ENCODE measurements around the gene JMJD6. TPM values are rescaled to one million over a fixed set of nuclear protein-coding genes. Genes with fewer than 3 reads are reported as not detected.

JMJD6 gene
- polyA plus RNA-seq, 1 donor (not counting 4 experiments of a cell fraction or from before 2014, with no cell fraction given), result 12.0 TPM

DNA sequence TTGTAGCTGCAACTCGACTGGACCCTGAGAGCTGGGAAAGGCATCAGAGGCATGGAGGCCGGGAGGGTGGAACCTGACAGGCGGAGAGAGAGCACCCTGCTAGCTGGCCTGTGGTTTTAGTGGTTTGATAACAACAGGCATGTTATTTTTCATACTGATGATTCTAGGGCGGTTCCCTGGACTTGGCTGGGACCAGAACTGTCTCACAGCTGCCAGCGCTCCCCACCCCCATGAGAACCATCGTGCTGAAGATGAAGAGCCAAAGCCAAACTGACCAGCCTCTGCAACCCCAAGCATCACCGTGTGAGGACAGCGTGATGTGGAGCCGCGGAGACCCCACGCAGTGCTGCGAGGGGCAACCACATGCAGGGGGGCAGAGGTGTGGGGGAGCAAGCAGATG lies 44.1 kb downstream of the JMJD6 start:
- dilution Hi-C loops (cut with MboI; ENCODE audit: extremely low pct_ligation_motif_present, low sequenced_read_pairs), result no loop called here
- no peaks in the 10 kb centered on the region for H4K20me1 ChIP-seq (ENCODE audit: control insufficient read depth, extremely low read depth, insufficient read depth, low read length)

DNA sequence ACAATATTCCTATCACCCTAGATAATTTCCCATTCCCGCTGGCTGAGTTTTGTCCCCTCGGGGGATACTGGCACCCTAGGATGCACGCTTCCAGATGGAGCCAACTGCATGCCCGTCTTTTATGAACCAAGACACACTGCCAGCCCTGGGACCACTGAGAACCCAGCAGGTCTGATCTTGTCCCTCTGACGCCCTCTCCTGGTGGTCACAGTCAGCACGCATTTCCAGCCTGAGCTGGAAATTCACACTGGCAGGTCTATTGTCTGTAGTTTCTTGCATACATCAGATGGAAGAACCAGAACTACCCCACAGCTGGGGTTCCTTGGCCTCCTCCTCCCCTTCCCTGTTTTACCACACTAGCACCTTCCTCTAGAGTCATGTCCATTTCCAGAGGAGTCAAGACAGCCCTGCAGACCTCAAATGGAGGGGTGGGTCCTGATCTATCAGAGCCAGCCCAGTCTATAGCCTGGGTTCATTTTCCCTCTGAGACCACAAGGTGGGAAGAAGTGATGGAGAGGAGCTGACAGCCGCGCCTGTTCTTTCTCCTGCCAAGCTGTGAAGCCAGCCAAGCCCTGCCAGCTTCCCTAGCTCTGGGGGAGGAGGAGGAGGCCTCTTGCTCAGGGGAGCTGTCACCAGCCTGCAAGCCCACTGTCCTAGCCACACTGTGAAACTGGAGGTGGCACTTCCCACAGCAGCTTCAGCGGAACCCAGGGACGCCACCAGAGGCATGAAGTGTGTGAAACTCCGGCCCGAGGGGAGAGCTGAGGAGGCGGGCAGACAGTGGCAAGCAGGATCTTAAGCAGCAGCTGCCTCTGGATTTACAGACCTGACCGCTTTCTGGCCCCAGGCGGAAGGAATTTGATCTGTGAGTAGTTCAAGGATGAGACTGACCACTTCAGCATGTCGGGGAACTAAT lies 44.9 kb downstream of the JMJD6 start:
- no peaks in the 10 kb centered on the region for H4K20me1 ChIP-seq (ENCODE audit: control insufficient read depth, extremely low read depth, insufficient read depth, low read length)
- no peak for DNase-seq (ENCODE audit: low read depth, low spot score)
- H3K9me3 ChIP-seq (ENCODE audit: control insufficient read depth, low read depth, low read length), result no peaks in the 10 kb centered on the region
- dilution Hi-C loops (cut with MboI; ENCODE audit: extremely low pct_ligation_motif_present, low sequenced_read_pairs), result no loop called here
- H2AFZ ChIP-seq (ENCODE audit: control insufficient read depth, low read length), result no peak overlapping the region
- H3K4me3 ChIP-seq (ENCODE audit: control insufficient read depth in 2 of 3, extremely low read depth in 1 of 3, insufficient read depth in 2 of 3, low read depth in 1 of 3, low read length in 3 of 3), result no peak overlapping the region
- no peak overlapping the region for H3K9ac ChIP-seq (ENCODE audit: control insufficient read depth, extremely low read depth, insufficient read depth, low read length)
- H3K27me3 ChIP-seq (ENCODE audit: control insufficient read depth, extremely low read depth, insufficient read depth, low read length), result no peaks in the 10 kb centered on the region
- no peak overlapping the region for H3K4me2 ChIP-seq (ENCODE audit: control insufficient read depth, extremely low read depth, insufficient read depth, low read depth, low read length)
- H3K27ac ChIP-seq (ENCODE audit: control insufficient read depth, insufficient read depth, low read length), result no peak overlapping the region
- H3K79me2 ChIP-seq (ENCODE audit: control insufficient read depth, insufficient read depth, low read length), result no peaks in the 10 kb centered on the region
- H3K36me3 ChIP-seq (ENCODE audit: control insufficient read depth in 2 of 2, extremely low read depth in 1 of 2, insufficient read depth in 2 of 2, low read length in 2 of 2), result peaks cover 0 to 18% of the 10 kb centered on the region in 2 experiments
- no peaks in the 10 kb centered on the region for H3K9me1 ChIP-seq (ENCODE audit: control insufficient read depth, extremely low read depth, insufficient read depth, low read length)
- peak; percentile 71 for FAIRE-seq
- TF ChIP-seq EZH2 (IDR thresholded peaks at IDR 0.05; ENCODE audit: low read length), result no peak
- TF ChIP-seq, protein P1, sequence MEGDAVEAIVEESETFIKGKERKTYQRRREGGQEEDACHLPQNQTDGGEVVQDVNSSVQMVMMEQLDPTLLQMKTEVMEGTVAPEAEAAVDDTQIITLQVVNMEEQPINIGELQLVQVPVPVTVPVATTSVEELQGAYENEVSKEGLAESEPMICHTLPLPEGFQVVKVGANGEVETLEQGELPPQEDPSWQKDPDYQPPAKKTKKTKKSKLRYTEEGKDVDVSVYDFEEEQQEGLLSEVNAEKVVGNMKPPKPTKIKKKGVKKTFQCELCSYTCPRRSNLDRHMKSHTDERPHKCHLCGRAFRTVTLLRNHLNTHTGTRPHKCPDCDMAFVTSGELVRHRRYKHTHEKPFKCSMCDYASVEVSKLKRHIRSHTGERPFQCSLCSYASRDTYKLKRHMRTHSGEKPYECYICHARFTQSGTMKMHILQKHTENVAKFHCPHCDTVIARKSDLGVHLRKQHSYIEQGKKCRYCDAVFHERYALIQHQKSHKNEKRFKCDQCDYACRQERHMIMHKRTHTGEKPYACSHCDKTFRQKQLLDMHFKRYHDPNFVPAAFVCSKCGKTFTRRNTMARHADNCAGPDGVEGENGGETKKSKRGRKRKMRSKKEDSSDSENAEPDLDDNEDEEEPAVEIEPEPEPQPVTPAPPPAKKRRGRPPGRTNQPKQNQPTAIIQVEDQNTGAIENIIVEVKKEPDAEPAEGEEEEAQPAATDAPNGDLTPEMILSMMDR (optimal IDR thresholded peaks at IDR 0.05 in 1 of 3, IDR thresholded peaks at IDR 0.05 in 1 of 3, conservative IDR thresholded peaks at IDR 0.05 in 1 of 3; ENCODE audit: extremely low read depth in 1 of 3, insufficient read depth in 2 of 3, low read length in 3 of 3), result peak; percentile 82 to 94 (median 93)
- H3K4me1 ChIP-seq (ENCODE audit: control insufficient read depth, extremely low read depth, insufficient read depth, low read length), result peaks cover 4% of the 10 kb centered on the region

More for the DNA sequence above, 44.1 kb downstream of the JMJD6 start:
- H3K4me2 ChIP-seq (ENCODE audit: control insufficient read depth, extremely low read depth, insufficient read depth, low read depth, low read length), result no peak overlapping the region
- DNase-seq (ENCODE audit: low read depth, low spot score) (no peak), FAIRE-seq (no peak)
- H3K27ac ChIP-seq (ENCODE audit: control insufficient read depth, insufficient read depth, low read length), result no peak overlapping the region
- H3K9me3 ChIP-seq (ENCODE audit: control insufficient read depth, low read depth, low read length), result no peaks in the 10 kb centered on the region
- no peaks in the 10 kb centered on the region for H3K79me2 ChIP-seq (ENCODE audit: control insufficient read depth, insufficient read depth, low read length)
- peaks cover 0 to 20% of the 10 kb centered on the region in 2 experiments for H3K36me3 ChIP-seq (ENCODE audit: control insufficient read depth in 2 of 2, extremely low read depth in 1 of 2, insufficient read depth in 2 of 2, low read length in 2 of 2)
- H3K9ac ChIP-seq (ENCODE audit: control insufficient read depth, extremely low read depth, insufficient read depth, low read length), result no peak overlapping the region
- no peaks in the 10 kb centered on the region for H3K27me3 ChIP-seq (ENCODE audit: control insufficient read depth, extremely low read depth, insufficient read depth, low read length)
- peaks cover 4% of the 10 kb centered on the region for H3K4me1 ChIP-seq (ENCODE audit: control insufficient read depth, extremely low read depth, insufficient read depth, low read length)
- no peak overlapping the region for H3K4me3 ChIP-seq (ENCODE audit: control insufficient read depth in 2 of 3, extremely low read depth in 1 of 3, insufficient read depth in 2 of 3, low read depth in 1 of 3, low read length in 3 of 3)
- no peaks in the 10 kb centered on the region for H3K9me1 ChIP-seq (ENCODE audit: control insufficient read depth, extremely low read depth, insufficient read depth, low read length)
- TF ChIP-seq, protein P1 (optimal IDR thresholded peaks at IDR 0.05 in 1 of 3, IDR thresholded peaks at IDR 0.05 in 1 of 3, conservative IDR thresholded peaks at IDR 0.05 in 1 of 3; ENCODE audit: extremely low read depth in 1 of 3, insufficient read depth in 2 of 3, low read length in 3 of 3), result no peak
- no peak for TF ChIP-seq EZH2 (IDR thresholded peaks at IDR 0.05; ENCODE audit: low read length)
- H2AFZ ChIP-seq (ENCODE audit: control insufficient read depth, low read length), result no peak overlapping the region
